Prostate gland (tissue), 1 donor: Measurements from ENCODE around the gene ZNF189.

Experiments
- POLR2A ChIP-seq: fragments of 450-650 bp; IDR thresholded peaks from one replicate; pipeline ENCODE4 v1.6.1; 2016; ENCODE audit warnings: antibody characterized with exemption, mild to moderate bottlenecking
- POLR2AphosphoS5 ChIP-seq: sonication (generic); formaldehyde crosslinking; IDR thresholded peaks from one replicate; pipeline ENCODE4 v1.6.1; 2017; ENCODE audit warnings: antibody characterized with exemption

DNA sequence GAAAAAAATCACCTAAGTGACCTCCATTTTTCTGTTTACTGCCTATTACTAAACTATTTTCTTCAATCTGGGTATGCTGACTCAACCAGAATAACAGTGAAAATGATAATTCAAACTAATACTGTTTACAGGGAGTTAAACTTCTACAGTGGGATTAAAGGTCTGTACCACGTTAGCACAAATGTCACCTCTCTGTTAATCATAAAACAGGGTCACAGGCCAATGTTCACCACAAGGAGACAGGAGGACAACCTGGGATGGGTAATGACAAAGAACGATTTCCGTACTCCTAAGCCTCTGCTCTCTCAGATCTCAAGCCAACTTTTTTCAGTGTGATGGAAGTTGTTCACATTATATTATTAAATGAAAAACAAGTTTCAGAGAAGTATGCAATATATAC is 34.6 kb downstream of the ZNF189 start:
- TF ChIP-seq POLR2A = no peak
- no peak for TF ChIP-seq POLR2AphosphoS5
